H1 (cell line): ENCODE measurements around the gene DOCK9.

Experiments used
- HDAC6 ChIP-seq: IDR thresholded peaks from one replicate; pipeline ENCODE4 v1.7.1; 2012; ENCODE audit warnings: low read depth, mild to moderate bottlenecking, inconsistent platforms, low read length, moderate library complexity
- YY1 ChIP-seq: IDR thresholded peaks from 2 replicates; pipeline ENCODE4 v1.6.1; 2011; ENCODE audit warnings: low read depth, mild to moderate bottlenecking, low read length
- TF ChIP-seq, protein P1 (sequence below), 3 experiments: IDR thresholded peaks; 1 replicate in 2 of 3; 2 replicates in 1 of 3; pipeline versions ENCODE4 v1.5.1 to v1.6.1; 2011; ENCODE audit warnings: low read length in 3 of 3, mild to moderate bottlenecking in 3 of 3, inconsistent platforms in 2 of 3, low read depth in 1 of 3, moderate library complexity in 1 of 3; ENCODE audit not compliant: insufficient read depth in 1 of 3; ENCODE audit errors: control extremely low read depth in 1 of 3
- TF ChIP-seq, protein P2 (sequence below): IDR thresholded peaks from 2 replicates; pipeline ENCODE4 v1.6.1; 2012; ENCODE audit warnings: inconsistent platforms

DNA sequence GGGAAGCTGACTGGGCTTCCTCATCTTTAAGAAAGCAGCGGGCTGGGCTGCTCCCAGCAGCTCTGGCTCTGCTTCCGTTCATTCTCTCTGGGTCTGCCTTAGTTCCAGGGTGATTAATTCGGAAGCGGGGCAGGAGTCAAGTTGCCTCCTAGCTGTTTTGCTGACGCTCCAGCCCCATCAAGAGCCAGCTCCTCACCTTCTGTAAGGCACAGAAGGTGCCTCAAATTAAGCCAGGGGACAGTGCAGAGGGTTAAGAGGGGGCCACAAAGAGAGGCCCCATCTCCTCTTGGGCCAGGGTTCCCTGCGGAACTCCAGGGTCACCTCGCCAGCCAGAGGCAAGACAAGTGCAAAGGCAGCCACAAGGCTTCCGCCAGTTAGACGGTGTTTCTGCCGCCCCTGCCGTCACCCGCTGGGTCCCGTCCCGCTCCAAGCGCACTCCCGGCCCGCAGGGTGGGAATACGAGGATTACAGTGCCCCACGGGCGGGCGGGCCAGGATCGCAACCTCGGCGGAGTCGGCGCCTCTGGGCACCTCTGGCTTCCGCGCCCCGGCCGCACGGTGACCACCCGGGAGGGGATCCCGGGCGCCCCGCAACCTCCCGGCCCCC is 225.9 kb downstream of the DOCK9 start:
- TF ChIP-seq, protein P1, sequence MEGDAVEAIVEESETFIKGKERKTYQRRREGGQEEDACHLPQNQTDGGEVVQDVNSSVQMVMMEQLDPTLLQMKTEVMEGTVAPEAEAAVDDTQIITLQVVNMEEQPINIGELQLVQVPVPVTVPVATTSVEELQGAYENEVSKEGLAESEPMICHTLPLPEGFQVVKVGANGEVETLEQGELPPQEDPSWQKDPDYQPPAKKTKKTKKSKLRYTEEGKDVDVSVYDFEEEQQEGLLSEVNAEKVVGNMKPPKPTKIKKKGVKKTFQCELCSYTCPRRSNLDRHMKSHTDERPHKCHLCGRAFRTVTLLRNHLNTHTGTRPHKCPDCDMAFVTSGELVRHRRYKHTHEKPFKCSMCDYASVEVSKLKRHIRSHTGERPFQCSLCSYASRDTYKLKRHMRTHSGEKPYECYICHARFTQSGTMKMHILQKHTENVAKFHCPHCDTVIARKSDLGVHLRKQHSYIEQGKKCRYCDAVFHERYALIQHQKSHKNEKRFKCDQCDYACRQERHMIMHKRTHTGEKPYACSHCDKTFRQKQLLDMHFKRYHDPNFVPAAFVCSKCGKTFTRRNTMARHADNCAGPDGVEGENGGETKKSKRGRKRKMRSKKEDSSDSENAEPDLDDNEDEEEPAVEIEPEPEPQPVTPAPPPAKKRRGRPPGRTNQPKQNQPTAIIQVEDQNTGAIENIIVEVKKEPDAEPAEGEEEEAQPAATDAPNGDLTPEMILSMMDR (IDR thresholded peaks at IDR 0.05; ENCODE audit: control extremely low read depth in 1 of 3, insufficient read depth in 1 of 3, low read depth in 1 of 3, low read length in 3 of 3) = no peak
- no peak for TF ChIP-seq YY1
- no peak for TF ChIP-seq HDAC6
- TF ChIP-seq, protein P2, sequence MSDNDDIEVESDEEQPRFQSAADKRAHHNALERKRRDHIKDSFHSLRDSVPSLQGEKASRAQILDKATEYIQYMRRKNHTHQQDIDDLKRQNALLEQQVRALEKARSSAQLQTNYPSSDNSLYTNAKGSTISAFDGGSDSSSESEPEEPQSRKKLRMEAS = no peak
